ENCODE measurements around the gene EML1. TPM values are rescaled to one million over a fixed set of nuclear protein-coding genes. Genes with fewer than 3 reads are reported as not detected.

The EML1 gene
- total RNA-seq, 1 donor from 2014 or later: 33.3 TPM

DNA sequence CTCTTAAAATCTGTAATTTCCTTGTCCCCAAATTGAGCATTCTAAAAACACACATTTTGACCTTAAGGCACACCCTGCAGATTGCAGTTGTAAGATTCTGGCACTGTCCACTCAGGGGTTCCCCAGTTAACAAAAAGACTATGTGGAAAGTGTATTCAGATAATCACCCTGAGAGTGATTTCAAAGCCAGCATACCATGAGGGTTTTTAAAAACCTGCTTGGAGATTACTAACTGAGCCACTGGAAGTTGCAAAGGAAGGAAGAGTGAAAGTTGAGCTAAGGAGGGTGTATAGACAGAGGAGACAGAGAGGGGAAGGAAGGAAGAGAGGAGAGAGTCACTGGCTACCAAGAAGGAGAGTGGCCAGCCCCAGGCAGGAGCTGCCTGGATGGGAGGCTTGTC is 82.6 kb downstream of the EML1 start:
- TF ChIP-seq, protein P1, sequence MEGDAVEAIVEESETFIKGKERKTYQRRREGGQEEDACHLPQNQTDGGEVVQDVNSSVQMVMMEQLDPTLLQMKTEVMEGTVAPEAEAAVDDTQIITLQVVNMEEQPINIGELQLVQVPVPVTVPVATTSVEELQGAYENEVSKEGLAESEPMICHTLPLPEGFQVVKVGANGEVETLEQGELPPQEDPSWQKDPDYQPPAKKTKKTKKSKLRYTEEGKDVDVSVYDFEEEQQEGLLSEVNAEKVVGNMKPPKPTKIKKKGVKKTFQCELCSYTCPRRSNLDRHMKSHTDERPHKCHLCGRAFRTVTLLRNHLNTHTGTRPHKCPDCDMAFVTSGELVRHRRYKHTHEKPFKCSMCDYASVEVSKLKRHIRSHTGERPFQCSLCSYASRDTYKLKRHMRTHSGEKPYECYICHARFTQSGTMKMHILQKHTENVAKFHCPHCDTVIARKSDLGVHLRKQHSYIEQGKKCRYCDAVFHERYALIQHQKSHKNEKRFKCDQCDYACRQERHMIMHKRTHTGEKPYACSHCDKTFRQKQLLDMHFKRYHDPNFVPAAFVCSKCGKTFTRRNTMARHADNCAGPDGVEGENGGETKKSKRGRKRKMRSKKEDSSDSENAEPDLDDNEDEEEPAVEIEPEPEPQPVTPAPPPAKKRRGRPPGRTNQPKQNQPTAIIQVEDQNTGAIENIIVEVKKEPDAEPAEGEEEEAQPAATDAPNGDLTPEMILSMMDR (IDR thresholded peaks at IDR 0.05; ENCODE audit: borderline replicate concordance): no peak
- H3K27me3 ChIP-seq (ENCODE audit: low read depth): no peaks in the 10 kb centered on the region
- no peak for DNase-seq
- H3K4me3 ChIP-seq: no peak overlapping the region
- peaks cover 56% of the 10 kb centered on the region for H3K4me1 ChIP-seq
- H3K27ac ChIP-seq (replicated peaks): no peak overlapping the region
- H3K9me3 ChIP-seq (replicated peaks): no peaks in the 10 kb centered on the region
- H3K36me3 ChIP-seq: no peaks in the 10 kb centered on the region
- intact Hi-C loops (cut with micrococcal nuclease): no loop called here

DNA sequence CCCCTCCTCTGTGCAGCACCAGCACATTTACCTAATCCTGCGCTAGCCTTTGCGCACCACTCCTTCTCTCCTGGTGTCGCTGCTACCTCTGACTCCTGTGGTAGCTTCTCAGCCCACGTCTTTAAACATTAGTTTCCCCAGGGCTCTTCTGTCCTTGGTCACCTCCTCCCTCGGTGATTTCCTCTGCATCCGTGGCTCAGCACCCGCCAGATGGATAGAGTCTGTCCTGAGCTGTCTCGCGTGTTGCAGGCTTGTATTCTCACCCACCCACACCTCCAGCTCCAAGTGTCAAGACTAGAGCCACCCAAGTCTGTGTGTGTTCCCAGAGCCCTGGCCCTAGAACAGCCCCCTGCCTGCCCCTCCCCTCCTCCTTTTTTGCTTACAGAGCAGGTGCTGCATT is 83.2 kb downstream of the EML1 start:
- intact Hi-C loops (cut with micrococcal nuclease): no loop called here
- H3K27me3 ChIP-seq (ENCODE audit: low read depth): no peaks in the 10 kb centered on the region
- no peaks in the 10 kb centered on the region for H3K9me3 ChIP-seq (replicated peaks)
- H3K27ac ChIP-seq (replicated peaks): no peak overlapping the region
- TF ChIP-seq, protein P1 (IDR thresholded peaks at IDR 0.05; ENCODE audit: borderline replicate concordance): no peak
- no peak for DNase-seq
- H3K4me1 ChIP-seq: peaks cover 50% of the 10 kb centered on the region
- no peaks in the 10 kb centered on the region for H3K36me3 ChIP-seq
- H3K4me3 ChIP-seq: no peak overlapping the region

DNA sequence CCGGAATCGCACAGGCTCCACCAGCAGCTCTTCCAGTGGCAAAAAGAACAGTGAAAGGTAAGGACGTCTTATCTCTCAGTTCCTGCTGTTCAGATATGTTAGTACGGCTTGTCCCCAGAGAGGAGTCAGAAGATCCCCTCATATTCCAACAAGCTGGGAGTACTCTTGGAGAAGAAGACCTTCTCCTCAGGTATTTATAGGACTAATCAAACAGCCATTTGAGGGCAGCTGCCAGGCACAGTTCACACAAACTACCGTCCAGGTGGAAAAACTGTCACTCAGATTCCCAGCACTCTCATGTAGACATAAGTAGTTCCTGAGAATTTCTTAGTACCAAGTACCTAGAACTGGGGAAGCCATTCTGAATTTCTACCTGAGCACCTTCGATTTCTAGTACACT is 85.3 kb downstream of the EML1 start:
- Histone ChIP-seq H3K36me3 (no peaks in the 10 kb centered on the region), H3K27me3 (ENCODE audit: low read depth) (no peaks in the 10 kb centered on the region), H3K4me3 (no peak overlapping the region), H3K4me1 (peaks cover 30% of the 10 kb centered on the region), H3K27ac (replicated peaks) (no peak overlapping the region), H3K9me3 (replicated peaks) (no peaks in the 10 kb centered on the region)
- intact Hi-C loops (cut with micrococcal nuclease): no loop called here
- TF ChIP-seq, protein P1 (IDR thresholded peaks at IDR 0.05; ENCODE audit: borderline replicate concordance): no peak
- no peak for DNase-seq

GRCh38 chr14:99879401-99880295 is 86.4 kb downstream of the EML1 start:
- Histone ChIP-seq H3K4me3 (no peak overlapping the region), H3K36me3 (no peaks in the 10 kb centered on the region), H3K9me3 (replicated peaks) (no peaks in the 10 kb centered on the region), H3K27ac (replicated peaks) (peak overlapping the region; percentile 14), H3K27me3 (ENCODE audit: low read depth) (no peaks in the 10 kb centered on the region), H3K4me1 (peaks cover 30% of the 10 kb centered on the region)
- intact Hi-C loops (cut with micrococcal nuclease): no loop called here
- TF ChIP-seq, protein P1 (IDR thresholded peaks at IDR 0.05; ENCODE audit: borderline replicate concordance): no peak
- DNase-seq: no peak

GRCh38 chr14:99880651-99881420 is 87.6 kb downstream of the EML1 start:
- TF ChIP-seq, protein P1 (IDR thresholded peaks at IDR 0.05; ENCODE audit: borderline replicate concordance): no peak
- H3K36me3 ChIP-seq: no peaks in the 10 kb centered on the region
- intact Hi-C loops (cut with micrococcal nuclease): no loop called here
- H3K4me3 ChIP-seq: no peak overlapping the region
- H3K9me3 ChIP-seq (replicated peaks): no peaks in the 10 kb centered on the region
- DNase-seq: no peak
- H3K27ac ChIP-seq (replicated peaks): peak overlapping the region; percentile 14
- peaks cover 24% of the 10 kb centered on the region for H3K4me1 ChIP-seq
- no peaks in the 10 kb centered on the region for H3K27me3 ChIP-seq (ENCODE audit: low read depth)
